Aorta (tissue), 5 donors: ENCODE data around the gene NTRK1. TPM values are rescaled to one million over a fixed set of nuclear protein-coding genes. Genes with fewer than 3 reads are reported as not detected.

Experiments used
- ATAC-seq: fragments of 200-7000 bp; cut with Tn5 transposase; one replicate; pipeline ENCODE4 v1.9.1; 2022; ENCODE audit warnings: moderate library complexity; ENCODE audit not compliant: low FRiP score
- DNase-seq, 2 donors: peaks; one replicate each; pipeline ENCODE4 v3.0.0-alpha.2; 2020
- H3K27ac ChIP-seq, 2 donors: one replicate each; pipeline ENCODE4 v1.5.1; 2013; ENCODE audit warnings: low read length in 2 of 2, mild to moderate bottlenecking in 2 of 2, moderate library complexity in 2 of 2, control low read depth in 1 of 2, inconsistent platforms in 1 of 2, low read depth in 1 of 2
- H3K27me3 ChIP-seq, 2 donors: one replicate each; pipeline ENCODE4 v1.6.1; 2013; ENCODE audit warnings: control low read depth in 1 of 2, low read length in 1 of 2, mild to moderate bottlenecking in 1 of 2, moderate library complexity in 1 of 2; ENCODE audit not compliant: insufficient read depth in 2 of 2, control insufficient read depth in 1 of 2
- H3K36me3 ChIP-seq, 2 donors: one replicate each; pipeline ENCODE4 v1.6.1; 2013; ENCODE audit warnings: control low read depth in 1 of 2, low read length in 1 of 2, mild to moderate bottlenecking in 1 of 2; ENCODE audit not compliant: insufficient read depth in 2 of 2, control insufficient read depth in 1 of 2
- H3K4me1 ChIP-seq, 2 donors: one replicate each; pipeline ENCODE4 v1.6.1; 2013; ENCODE audit warnings: low read length in 2 of 2, control low read depth in 1 of 2, mild to moderate bottlenecking in 1 of 2, moderate library complexity in 1 of 2; ENCODE audit not compliant: insufficient read depth in 2 of 2, control insufficient read depth in 1 of 2
- H3K4me3 ChIP-seq, 2 donors: one replicate each; pipeline ENCODE4 v1.5.1; 2013; ENCODE audit warnings: low read length in 2 of 2, control low read depth in 1 of 2, mild to moderate bottlenecking in 1 of 2
- H3K9me3 ChIP-seq: one replicate; pipeline ENCODE4 v1.6.1; 2013; ENCODE audit warnings: mild to moderate bottlenecking, low read length; ENCODE audit not compliant: control insufficient read depth
- WGBS, 2 donors: extraction: QIAGEN DNeasy Blood & Tissue Kit; methylation state at CpG; one replicate each; pipeline ENCODE4 v1.1.7; 2013; 5-methylcytosine and 5-hydroxymethylcytosine counted together
- intact Hi-C, 2 donors: fragments of 100-400 bp; cut with DNase I; formaldehyde crosslinking; loops; one replicate each; pipeline versions ENCODE4 v1.14.2 to v1.15.0; 2022
- polyA plus RNA-seq, 2 donors: library from polyadenylated mRNA; stranded (reverse); fragments of 200-250 nt; gene quantifications; one replicate each; pipeline ENCODE4 v1.2.3, GENCODE V29; 2013
- total RNA-seq, 2 donors: library from RNA; stranded (reverse); fragmentation: NEBNext Ultra II Directional; extraction: Animal tissue kit (Norgen Biotek cat#: 25700); gene quantifications; one replicate each; pipeline ENCODE4 v1.2.1, GENCODE V29; 2021
- donor health status: healthy with polysubstance abuse.
- donor health status: Bipolar disorder and iron deficiency.
- donor health status: DM: no; HTN: no; CAD: no.
- donor health status: DM: no; HTN: no; CAD: no.
- donor health status: DM: yes; HTN: yes; CAD: no.

NTRK1 gene
- total and polyA plus RNA-seq, 4 donors: 0.50 to 3.5 (median 0.88) TPM

- no peaks in the 10 kb centered on the region for H3K4me1 ChIP-seq
- H3K36me3 ChIP-seq: no peaks in the 10 kb centered on the region
- intact Hi-C loops: no loop called here
- H3K9me3 ChIP-seq: no peaks in the 10 kb centered on the region
- no peak overlapping the region for H3K27ac ChIP-seq
- DNase-seq (peak in 1 of 2 donors; percentile 21), ATAC-seq (no peak)
- no peak overlapping the region for H3K4me3 ChIP-seq
- no peaks in the 10 kb centered on the region for H3K27me3 ChIP-seq
- WGBS, 2 donors: 35 to 44% methylated on average over 4 of the region's 4 CpGs
These were observed 69.8 kb downstream of the NTRK1 start for GRCh38 chr1:156930483-156930882.

Other genes starting within 250 kb of the NTRK1 start
- under 1 TPM; 0.39 to 0.94 TPM for gene HAPLN2, start 241.4 kb upstream of the NTRK1 start, total RNA-seq
- under 1 TPM in 1 of 2 donors, not detected in 1; 0.13 TPM for gene HAPLN2, start 241.4 kb upstream of the NTRK1 start, polyA plus RNA-seq
- under 1 TPM in 1 of 2 donors, not detected in 1; 0.36 TPM for gene BCAN, start 218.7 kb upstream of the NTRK1 start, total RNA-seq
- under 1 TPM in 1 of 2 donors, not detected in 1; 0.95 TPM for gene BCAN, start 218.7 kb upstream of the NTRK1 start, polyA plus RNA-seq
- gene NES, start 183.5 kb upstream of the NTRK1 start, total RNA-seq: 10 to 100 TPM; 47.9 to 57.2 TPM
- 1 to 10 TPM; 5.5 to 8.0 TPM for gene NES, start 183.5 kb upstream of the NTRK1 start, polyA plus RNA-seq
- gene CRABP2, start 155.3 kb upstream of the NTRK1 start, total RNA-seq: 10 to 100 TPM in 1 of 2 donors, 1 to 10 TPM in 1; 3.8 to 34.4 TPM
- gene CRABP2, start 155.3 kb upstream of the NTRK1 start, polyA plus RNA-seq: 1 to 10 TPM; 6.5 to 7.8 TPM
- gene METTL25B, start 132.4 kb upstream of the NTRK1 start, total RNA-seq: 10 to 100 TPM; 20.7 to 33.6 TPM
- gene METTL25B, start 132.4 kb upstream of the NTRK1 start, polyA plus RNA-seq: 10 to 100 TPM; 24.2 to 46.2 TPM
- gene ISG20L2, start 132.1 kb upstream of the NTRK1 start, total RNA-seq: 10 to 100 TPM; 20.6 to 26.9 TPM
- gene ISG20L2, start 132.1 kb upstream of the NTRK1 start, polyA plus RNA-seq: 10 to 100 TPM; 11.7 to 20.2 TPM
- gene MRPL24, start 119.8 kb upstream of the NTRK1 start, total RNA-seq: 10 to 100 TPM; 44.0 to 46.1 TPM
- gene MRPL24, start 119.8 kb upstream of the NTRK1 start, polyA plus RNA-seq: 10 to 100 TPM; 68.5 to 73.1 TPM
- 100 to 1,000 TPM; 106 to 135 TPM for gene HDGF, start 109.2 kb upstream of the NTRK1 start, total RNA-seq
- 100 to 1,000 TPM in 1 of 2 donors, 10 to 100 TPM in 1; 94.9 to 126 TPM for gene HDGF, start 109.2 kb upstream of the NTRK1 start, polyA plus RNA-seq
- 10 to 100 TPM; 41.0 to 50.2 TPM for gene PRCC, start 93.3 kb upstream of the NTRK1 start, total RNA-seq
- gene PRCC, start 93.3 kb upstream of the NTRK1 start, polyA plus RNA-seq: 10 to 100 TPM; 17.2 to 43.5 TPM
- 1 to 10 TPM; 2.7 to 2.9 TPM for gene SH2D2A, start 44.0 kb upstream of the NTRK1 start, total RNA-seq
- under 1 TPM in 1 of 2 donors, not detected in 1; 0.38 TPM for gene SH2D2A, start 44.0 kb upstream of the NTRK1 start, polyA plus RNA-seq
- gene INSRR, start 1.7 kb upstream of the NTRK1 start, total RNA-seq: under 1 TPM in 1 of 2 donors, not detected in 1; 0.51 TPM
- gene INSRR, start 1.7 kb upstream of the NTRK1 start, polyA plus RNA-seq: not detected
- gene PEAR1, start 32.9 kb downstream of the NTRK1 start, total RNA-seq: 10 to 100 TPM; 17.4 to 32.9 TPM
- gene PEAR1, start 32.9 kb downstream of the NTRK1 start, polyA plus RNA-seq: 10 to 100 TPM in 1 of 2 donors, 1 to 10 TPM in 1; 5.6 to 46.6 TPM
- 1 to 10 TPM in 1 of 2 donors, under 1 TPM in 1; 0.42 to 1.3 TPM for gene LRRC71, start 59.8 kb downstream of the NTRK1 start, total RNA-seq
- 1 to 10 TPM in 1 of 2 donors, not detected in 1; 2.4 TPM for gene LRRC71, start 59.8 kb downstream of the NTRK1 start, polyA plus RNA-seq
- 10 to 100 TPM; 33.0 to 47.8 TPM for gene ARHGEF11, start 184.9 kb downstream of the NTRK1 start, total RNA-seq
- gene ARHGEF11, start 184.9 kb downstream of the NTRK1 start, polyA plus RNA-seq: 10 to 100 TPM in 1 of 2 donors, 1 to 10 TPM in 1; 9.3 to 16.2 TPM
- gene ETV3L, start 238.9 kb downstream of the NTRK1 start, total RNA-seq: not detected
- not detected for gene ETV3L, start 238.9 kb downstream of the NTRK1 start, polyA plus RNA-seq